Stimulated activated effector memory CD8-positive, alpha-beta T cell treated with anti-CD3 and anti-CD28 coated beads, Interleukin-12 subunit alpha, Interleukin-12 subunit beta, amount 100 ng/mL, for 72 hours (primary cell): ENCODE data around the gene ENPP7.

Experiments used
- ATAC-seq: fragments of 150-1000 bp; cut with Tn5 transposase; 2 replicates; pipeline ENCODE4 v1.10.0; 2021
- DNase-seq, 2 donors: peaks; one replicate each; pipeline ENCODE4 v3.0.0; 2021 to 2022; ENCODE audit warnings: low spot score in 2 of 2
- H3K27ac Mint-ChIP-seq: one replicate; pipeline ENCODE4 v1.8.0; 2022; ENCODE audit warnings: mild to moderate bottlenecking, mixed read lengths
- H3K36me3 Mint-ChIP-seq: one replicate; pipeline ENCODE4 v1.8.0; 2022; ENCODE audit warnings: mild to moderate bottlenecking, mixed read lengths
- H3K4me1 Mint-ChIP-seq: one replicate; pipeline ENCODE4 v1.8.0; 2022; ENCODE audit warnings: mixed read lengths
- H3K4me3 Mint-ChIP-seq: one replicate; pipeline ENCODE4 v1.8.0; 2022; ENCODE audit warnings: mild to moderate bottlenecking, mixed read lengths
- H3K9me3 Mint-ChIP-seq: one replicate; pipeline ENCODE4 v1.8.0; 2022; ENCODE audit warnings: mixed read lengths

Gene ENPP7

GRCh38 chr17:79730769-79731483 lies at the start of gene ENPP7:
ENPP7 (plus strand) TSS chr17:79730943; CDS start chr17:79731140, 197 bp downstream.
- H3K27ac Mint-ChIP-seq, result peak within 1 kb of the TSS; percentile 5
- peaks cover 54% of the 10 kb centered on the region for H3K4me1 Mint-ChIP-seq
- H3K4me3 Mint-ChIP-seq, result peak within 1 kb of the TSS; percentile 96
- no peaks in the 10 kb centered on the region for H3K9me3 Mint-ChIP-seq
- no peak for ATAC-seq
- no peak for DNase-seq
- peaks cover 6% of the 10 kb centered on the region for H3K36me3 Mint-ChIP-seq

- no peak overlapping the region for H3K27ac Mint-ChIP-seq
- H3K4me3 Mint-ChIP-seq, result no peak overlapping the region
- no peaks in the 10 kb centered on the region for H3K9me3 Mint-ChIP-seq
- H3K36me3 Mint-ChIP-seq, result no peaks in the 10 kb centered on the region
- no peaks in the 10 kb centered on the region for H3K4me1 Mint-ChIP-seq
- DNase-seq (no peak), ATAC-seq (no peak)
Measured at GRCh38 chr17:79681101-79681621, 49.6 kb upstream of the ENPP7 start.

GRCh38 chr17:79681628-79682261 lies 49.0 kb upstream of the ENPP7 start:
- Mint-ChIP-seq H3K4me3 (no peak overlapping the region), H3K4me1 (no peaks in the 10 kb centered on the region), H3K27ac (no peak overlapping the region), H3K36me3 (no peaks in the 10 kb centered on the region), H3K9me3 (no peaks in the 10 kb centered on the region)
- DNase-seq (no peak), ATAC-seq (no peak)

GRCh38 chr17:79683365-79683764 lies 47.4 kb upstream of the ENPP7 start:
- no peaks in the 10 kb centered on the region for H3K36me3 Mint-ChIP-seq
- H3K4me3 Mint-ChIP-seq, result no peak overlapping the region
- ATAC-seq (no peak), DNase-seq (no peak)
- H3K9me3 Mint-ChIP-seq, result no peaks in the 10 kb centered on the region
- no peak overlapping the region for H3K27ac Mint-ChIP-seq
- no peaks in the 10 kb centered on the region for H3K4me1 Mint-ChIP-seq

- Mint-ChIP-seq H3K36me3 (no peaks in the 10 kb centered on the region), H3K4me3 (no peak overlapping the region), H3K27ac (no peak overlapping the region), H3K4me1 (no peaks in the 10 kb centered on the region), H3K9me3 (no peaks in the 10 kb centered on the region)
- no peak for DNase-seq
- ATAC-seq, result no peak
Measured at GRCh38 chr17:79684132-79684985, 46.4 kb upstream of the ENPP7 start.

- no peak overlapping the region for H3K27ac Mint-ChIP-seq
- DNase-seq (no peak), ATAC-seq (no peak)
- H3K9me3 Mint-ChIP-seq, result no peaks in the 10 kb centered on the region
- no peaks in the 10 kb centered on the region for H3K4me1 Mint-ChIP-seq
- no peak overlapping the region for H3K4me3 Mint-ChIP-seq
- no peaks in the 10 kb centered on the region for H3K36me3 Mint-ChIP-seq
Measured at GRCh38 chr17:79685121-79685520, 45.6 kb upstream of the ENPP7 start.

- no peak for ATAC-seq
- Mint-ChIP-seq H3K27ac (no peak overlapping the region), H3K4me3 (no peak overlapping the region), H3K9me3 (no peaks in the 10 kb centered on the region), H3K36me3 (no peaks in the 10 kb centered on the region), H3K4me1 (no peaks in the 10 kb centered on the region)
- DNase-seq, result no peak
Measured at GRCh38 chr17:79686476-79686875, 44.3 kb upstream of the ENPP7 start.

- Mint-ChIP-seq H3K4me1 (no peaks in the 10 kb centered on the region), H3K36me3 (no peaks in the 10 kb centered on the region), H3K27ac (no peak overlapping the region), H3K4me3 (no peak overlapping the region), H3K9me3 (no peaks in the 10 kb centered on the region)
- no peak for DNase-seq
- ATAC-seq, result no peak
Measured at GRCh38 chr17:79690466-79690865, 40.3 kb upstream of the ENPP7 start.

- H3K4me3 Mint-ChIP-seq, result no peak overlapping the region
- H3K9me3 Mint-ChIP-seq, result no peaks in the 10 kb centered on the region
- DNase-seq (no peak), ATAC-seq (no peak)
- no peak overlapping the region for H3K27ac Mint-ChIP-seq
- no peaks in the 10 kb centered on the region for H3K4me1 Mint-ChIP-seq
- no peaks in the 10 kb centered on the region for H3K36me3 Mint-ChIP-seq
Measured at GRCh38 chr17:79690988-79691836, 39.5 kb upstream of the ENPP7 start.

- Mint-ChIP-seq H3K4me3 (no peak overlapping the region), H3K9me3 (no peaks in the 10 kb centered on the region), H3K36me3 (no peaks in the 10 kb centered on the region), H3K4me1 (peaks cover under 1% of the 10 kb centered on the region), H3K27ac (no peak overlapping the region)
- no peak for DNase-seq
- no peak for ATAC-seq
Measured at GRCh38 chr17:79691931-79692330, 38.8 kb upstream of the ENPP7 start.

GRCh38 chr17:79693419-79693818 lies 37.3 kb upstream of the ENPP7 start:
- Mint-ChIP-seq H3K4me3 (no peak overlapping the region), H3K4me1 (peaks cover 6% of the 10 kb centered on the region), H3K27ac (no peak overlapping the region), H3K9me3 (no peaks in the 10 kb centered on the region), H3K36me3 (no peaks in the 10 kb centered on the region)
- ATAC-seq (no peak), DNase-seq (no peak)

- no peak overlapping the region for H3K4me3 Mint-ChIP-seq
- no peaks in the 10 kb centered on the region for H3K36me3 Mint-ChIP-seq
- ATAC-seq (no peak), DNase-seq (no peak)
- H3K4me1 Mint-ChIP-seq, result peaks cover 12% of the 10 kb centered on the region
- no peak overlapping the region for H3K27ac Mint-ChIP-seq
- no peaks in the 10 kb centered on the region for H3K9me3 Mint-ChIP-seq
Measured at GRCh38 chr17:79695293-79695790, 35.4 kb upstream of the ENPP7 start.

- DNase-seq, result no peak
- no peaks in the 10 kb centered on the region for H3K36me3 Mint-ChIP-seq
- peaks cover 12% of the 10 kb centered on the region for H3K4me1 Mint-ChIP-seq
- H3K9me3 Mint-ChIP-seq, result no peaks in the 10 kb centered on the region
- no peak overlapping the region for H3K27ac Mint-ChIP-seq
- no peak overlapping the region for H3K4me3 Mint-ChIP-seq
- no peak for ATAC-seq
Measured at GRCh38 chr17:79695797-79696609, 34.7 kb upstream of the ENPP7 start.

GRCh38 chr17:79696610-79696982 lies 34.1 kb upstream of the ENPP7 start:
- Mint-ChIP-seq H3K4me1 (peaks cover 12% of the 10 kb centered on the region), H3K27ac (no peak overlapping the region), H3K36me3 (no peaks in the 10 kb centered on the region), H3K9me3 (no peaks in the 10 kb centered on the region), H3K4me3 (no peak overlapping the region)
- ATAC-seq (no peak), DNase-seq (no peak)
